Ishikawa (cell line): ENCODE results near the gene TUBAL3.

Experiments
- CEBPB ChIP-seq: IDR thresholded peaks from 2 replicates; pipeline ENCODE4 v1.6.1; 2012
- CREB1 ChIP-seq: IDR thresholded peaks from 2 replicates; pipeline ENCODE4 v1.6.1; 2012; ENCODE audit warnings: low read depth
- EGR1 ChIP-seq: IDR thresholded peaks from 2 replicates; pipeline ENCODE4 v1.6.1; 2012
- EP300 ChIP-seq: IDR thresholded peaks from 2 replicates; pipeline ENCODE4 v1.6.1; 2012; ENCODE audit warnings: borderline replicate concordance
- FOXM1 ChIP-seq: IDR thresholded peaks from 2 replicates; pipeline ENCODE4 v1.6.1; 2012; ENCODE audit warnings: low read depth, borderline replicate concordance
- RAD21 ChIP-seq: IDR thresholded peaks from 2 replicates; pipeline ENCODE4 v1.6.1; 2012; ENCODE audit warnings: low read depth
- TAF1 ChIP-seq: IDR thresholded peaks from 2 replicates; pipeline ENCODE4 v1.6.1; 2012; ENCODE audit warnings: low read depth, mild to moderate bottlenecking
- TCF12 ChIP-seq: IDR thresholded peaks from 2 replicates; pipeline ENCODE4 v1.6.1; 2012; ENCODE audit warnings: low read depth
- TEAD4 ChIP-seq: IDR thresholded peaks from 2 replicates; pipeline ENCODE4 v1.6.1; 2012
- YY1 ChIP-seq: IDR thresholded peaks from 2 replicates; pipeline ENCODE4 v1.6.1; 2012; ENCODE audit warnings: low read depth
- TF ChIP-seq, protein P1 (sequence below): IDR thresholded peaks from 2 replicates; pipeline ENCODE4 v1.6.1; 2012; ENCODE audit warnings: low read depth, mild to moderate bottlenecking
- TF ChIP-seq, protein P2 (sequence below): IDR thresholded peaks from 2 replicates; pipeline ENCODE4 v1.6.1; 2012
- TF ChIP-seq, protein P3 (sequence below): IDR thresholded peaks from 2 replicates; pipeline ENCODE4 v1.6.1; 2012

DNA sequence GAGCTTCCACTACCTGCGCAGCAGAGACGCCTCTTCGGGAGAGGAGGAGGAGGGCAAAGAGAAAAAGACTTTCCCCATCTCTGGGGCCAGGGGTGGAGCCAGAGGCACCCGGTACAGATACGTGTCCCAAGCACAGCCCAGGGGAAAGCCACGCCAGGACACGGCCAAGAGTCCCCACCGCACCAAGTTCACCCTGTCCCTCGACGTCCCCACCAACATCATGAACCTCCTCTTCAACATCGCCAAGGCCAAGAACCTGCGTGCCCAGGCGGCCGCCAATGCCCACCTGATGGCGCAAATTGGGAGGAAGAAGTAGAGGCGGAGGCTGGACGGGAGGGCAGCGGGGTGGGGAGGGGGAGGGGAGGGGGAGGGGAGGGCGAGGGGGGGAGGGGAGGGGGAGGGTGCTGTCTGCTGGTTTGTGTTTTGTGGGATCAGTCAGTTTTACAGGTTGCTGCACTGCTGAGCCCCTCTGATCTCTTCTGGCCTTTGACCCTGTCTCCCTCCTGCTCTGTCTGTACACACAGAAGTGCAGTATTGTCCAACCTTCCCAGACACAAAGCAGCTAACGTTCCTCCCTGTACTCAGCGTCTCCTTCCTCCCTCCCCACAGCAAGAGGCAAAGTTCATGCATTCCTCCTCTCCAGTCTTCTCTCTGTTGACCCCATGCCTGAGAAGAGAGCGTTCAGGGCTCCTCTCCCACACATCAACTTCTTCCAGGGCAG lies 30.6 kb downstream of the TUBAL3 start:
- TF ChIP-seq TAF1: no peak
- no peak for TF ChIP-seq EGR1
- TF ChIP-seq, protein P1, sequence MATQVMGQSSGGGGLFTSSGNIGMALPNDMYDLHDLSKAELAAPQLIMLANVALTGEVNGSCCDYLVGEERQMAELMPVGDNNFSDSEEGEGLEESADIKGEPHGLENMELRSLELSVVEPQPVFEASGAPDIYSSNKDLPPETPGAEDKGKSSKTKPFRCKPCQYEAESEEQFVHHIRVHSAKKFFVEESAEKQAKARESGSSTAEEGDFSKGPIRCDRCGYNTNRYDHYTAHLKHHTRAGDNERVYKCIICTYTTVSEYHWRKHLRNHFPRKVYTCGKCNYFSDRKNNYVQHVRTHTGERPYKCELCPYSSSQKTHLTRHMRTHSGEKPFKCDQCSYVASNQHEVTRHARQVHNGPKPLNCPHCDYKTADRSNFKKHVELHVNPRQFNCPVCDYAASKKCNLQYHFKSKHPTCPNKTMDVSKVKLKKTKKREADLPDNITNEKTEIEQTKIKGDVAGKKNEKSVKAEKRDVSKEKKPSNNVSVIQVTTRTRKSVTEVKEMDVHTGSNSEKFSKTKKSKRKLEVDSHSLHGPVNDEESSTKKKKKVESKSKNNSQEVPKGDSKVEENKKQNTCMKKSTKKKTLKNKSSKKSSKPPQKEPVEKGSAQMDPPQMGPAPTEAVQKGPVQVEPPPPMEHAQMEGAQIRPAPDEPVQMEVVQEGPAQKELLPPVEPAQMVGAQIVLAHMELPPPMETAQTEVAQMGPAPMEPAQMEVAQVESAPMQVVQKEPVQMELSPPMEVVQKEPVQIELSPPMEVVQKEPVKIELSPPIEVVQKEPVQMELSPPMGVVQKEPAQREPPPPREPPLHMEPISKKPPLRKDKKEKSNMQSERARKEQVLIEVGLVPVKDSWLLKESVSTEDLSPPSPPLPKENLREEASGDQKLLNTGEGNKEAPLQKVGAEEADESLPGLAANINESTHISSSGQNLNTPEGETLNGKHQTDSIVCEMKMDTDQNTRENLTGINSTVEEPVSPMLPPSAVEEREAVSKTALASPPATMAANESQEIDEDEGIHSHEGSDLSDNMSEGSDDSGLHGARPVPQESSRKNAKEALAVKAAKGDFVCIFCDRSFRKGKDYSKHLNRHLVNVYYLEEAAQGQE: no peak
- no peak for TF ChIP-seq RAD21
- no peak for TF ChIP-seq EP300
- TF ChIP-seq, protein P2, sequence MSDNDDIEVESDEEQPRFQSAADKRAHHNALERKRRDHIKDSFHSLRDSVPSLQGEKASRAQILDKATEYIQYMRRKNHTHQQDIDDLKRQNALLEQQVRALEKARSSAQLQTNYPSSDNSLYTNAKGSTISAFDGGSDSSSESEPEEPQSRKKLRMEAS: no peak
- TF ChIP-seq CEBPB: no peak
- TF ChIP-seq TCF12: no peak
- no peak for TF ChIP-seq FOXM1
- no peak for TF ChIP-seq CREB1
- TF ChIP-seq, protein P3, sequence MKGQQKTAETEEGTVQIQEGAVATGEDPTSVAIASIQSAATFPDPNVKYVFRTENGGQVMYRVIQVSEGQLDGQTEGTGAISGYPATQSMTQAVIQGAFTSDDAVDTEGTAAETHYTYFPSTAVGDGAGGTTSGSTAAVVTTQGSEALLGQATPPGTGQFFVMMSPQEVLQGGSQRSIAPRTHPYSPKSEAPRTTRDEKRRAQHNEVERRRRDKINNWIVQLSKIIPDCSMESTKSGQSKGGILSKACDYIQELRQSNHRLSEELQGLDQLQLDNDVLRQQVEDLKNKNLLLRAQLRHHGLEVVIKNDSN: no peak
- no peak for TF ChIP-seq TEAD4
- TF ChIP-seq YY1: no peak
